HepG2 (cell line): ENCODE measurements around the gene ATG13. TPM values are rescaled to one million over a fixed set of nuclear protein-coding genes. Genes with fewer than 3 reads are reported as not detected.
A peak's percentile ranks its signal among the peaks of the same experiment; 100 is the strongest.

Source experiments
- BRD4 ChIP-seq: sonication (generic); formaldehyde crosslinking; IDR thresholded peaks from 2 replicates; pipeline ENCODE4 v1.4.0; 2020; ENCODE audit warnings: missing genetic modification reagents
- HCFC1 ChIP-seq: fragments of 150-350 bp; IDR thresholded peaks from 2 replicates; pipeline ENCODE4 v1.6.1; 2014; ENCODE audit warnings: low read depth, low read length
- MAFG ChIP-seq: sonication (generic); formaldehyde crosslinking; IDR thresholded peaks from 2 replicates; pipeline ENCODE4 v1.5.1; 2020; ENCODE audit warnings: mild to moderate bottlenecking, missing genetic modification reagents
- RBM22 ChIP-seq: fragments of 200-400 bp; formaldehyde crosslinking; optimal IDR thresholded peaks from 2 replicates; pipeline ENCODE3; 2017; ENCODE audit warnings: mild to moderate bottlenecking, low read length, moderate library complexity
- THAP9 ChIP-seq: sonication (generic); formaldehyde crosslinking; IDR thresholded peaks from 2 replicates; pipeline ENCODE4; 2020; ENCODE audit warnings: missing genetic modification reagents, mild to moderate bottlenecking, borderline replicate concordance
- ZBTB10 ChIP-seq: sonication (generic); formaldehyde crosslinking; IDR thresholded peaks from 2 replicates; pipeline ENCODE4 v1.4.0; 2020; ENCODE audit warnings: missing genetic modification reagents, borderline replicate concordance
- polyA plus RNA-seq, 8 experiments: library from polyadenylated mRNA; depleted of rRNA in 3 of 8; stranded (reverse) in 7 of 8; unstranded in 1 of 8; fragments of >200 nt; fragmentation: Illumina TruSeq in 4 of 8; extraction: Trizol in 4 of 8; gene quantifications; 2 replicates each; pipeline versions ENCODE4 v1.2.1 to v1.2.3, GENCODE V29; 2011 to 2016; ENCODE audit warnings: low read depth in 4 of 8, missing spikeins in 1 of 8, mixed read lengths in 1 of 8; ENCODE audit not compliant: insufficient read depth in 1 of 8
- total RNA-seq, 5 experiments: library from RNA; depleted of rRNA; stranded (reverse); fragments of >200 nt; fragmentation: Illumina TruSeq; extraction: Trizol; gene quantifications; 2 replicates each; pipeline ENCODE4 v1.2.3, GENCODE V29; 2016; ENCODE audit warnings: low read depth in 1 of 5
- TF ChIP-seq, protein P1 (sequence below), 2 experiments: fragments of 450-650 bp in 1 of 2; sonication (generic) in 1 of 2; formaldehyde crosslinking; IDR thresholded peaks; 2 replicates each; pipeline versions ENCODE4 v1.5.0 to v1.8.0; 2020 to 2022; ENCODE audit warnings: mild to moderate bottlenecking in 1 of 2, missing genetic modification reagents in 1 of 2
- TF ChIP-seq, protein P2 (sequence below): sonication (generic); formaldehyde crosslinking; IDR thresholded peaks from 2 replicates; pipeline ENCODE4 v1.4.0; 2020; ENCODE audit warnings: missing genetic modification reagents

ATG13 gene
- total and polyA plus RNA-seq, 2 of the 13 experiments (the other 11 are each of a cell fraction or from before 2014, with no cell fraction given), result 55.0 to 77.3 TPM

DNA sequence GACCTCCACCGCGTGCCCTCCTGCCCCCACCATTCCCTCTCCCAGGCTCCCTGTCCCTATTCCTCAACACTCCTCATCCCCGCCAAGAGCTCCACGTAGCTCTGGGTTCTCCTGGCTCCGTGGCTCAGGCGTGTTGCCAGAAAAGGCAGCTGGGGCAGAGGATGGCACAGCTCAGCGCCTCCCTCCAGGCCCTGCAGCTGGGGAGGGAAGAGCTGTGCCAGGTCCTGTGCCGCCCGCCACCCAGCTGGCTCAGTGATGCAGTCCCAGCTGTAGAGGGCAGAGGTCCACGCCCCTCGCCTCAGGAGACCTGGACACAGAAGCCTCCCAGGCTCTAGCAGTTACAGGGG lies 78.8 kb downstream of the ATG13 start (continued):
- TF ChIP-seq ZBTB10 (CRISPR knock-in tag) (no peak), MAFG (no peak), HCFC1 (no peak), THAP9 (CRISPR knock-in tag) (no peak), RBM22 (peak; percentile 24), BRD4 (CRISPR knock-in tag) (no peak)
- TF ChIP-seq, protein P1, sequence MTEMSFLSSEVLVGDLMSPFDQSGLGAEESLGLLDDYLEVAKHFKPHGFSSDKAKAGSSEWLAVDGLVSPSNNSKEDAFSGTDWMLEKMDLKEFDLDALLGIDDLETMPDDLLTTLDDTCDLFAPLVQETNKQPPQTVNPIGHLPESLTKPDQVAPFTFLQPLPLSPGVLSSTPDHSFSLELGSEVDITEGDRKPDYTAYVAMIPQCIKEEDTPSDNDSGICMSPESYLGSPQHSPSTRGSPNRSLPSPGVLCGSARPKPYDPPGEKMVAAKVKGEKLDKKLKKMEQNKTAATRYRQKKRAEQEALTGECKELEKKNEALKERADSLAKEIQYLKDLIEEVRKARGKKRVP (CRISPR knock-in tag; IDR thresholded peaks at IDR 0.05), result no peak
- TF ChIP-seq, protein P2, sequence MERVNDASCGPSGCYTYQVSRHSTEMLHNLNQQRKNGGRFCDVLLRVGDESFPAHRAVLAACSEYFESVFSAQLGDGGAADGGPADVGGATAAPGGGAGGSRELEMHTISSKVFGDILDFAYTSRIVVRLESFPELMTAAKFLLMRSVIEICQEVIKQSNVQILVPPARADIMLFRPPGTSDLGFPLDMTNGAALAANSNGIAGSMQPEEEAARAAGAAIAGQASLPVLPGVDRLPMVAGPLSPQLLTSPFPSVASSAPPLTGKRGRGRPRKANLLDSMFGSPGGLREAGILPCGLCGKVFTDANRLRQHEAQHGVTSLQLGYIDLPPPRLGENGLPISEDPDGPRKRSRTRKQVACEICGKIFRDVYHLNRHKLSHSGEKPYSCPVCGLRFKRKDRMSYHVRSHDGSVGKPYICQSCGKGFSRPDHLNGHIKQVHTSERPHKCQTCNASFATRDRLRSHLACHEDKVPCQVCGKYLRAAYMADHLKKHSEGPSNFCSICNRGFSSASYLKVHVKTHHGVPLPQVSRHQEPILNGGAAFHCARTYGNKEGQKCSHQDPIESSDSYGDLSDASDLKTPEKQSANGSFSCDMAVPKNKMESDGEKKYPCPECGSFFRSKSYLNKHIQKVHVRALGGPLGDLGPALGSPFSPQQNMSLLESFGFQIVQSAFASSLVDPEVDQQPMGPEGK (CRISPR knock-in tag), result no peak
